Measurements from ENCODE around the gene ATP8B3. TPM values are rescaled to one million over a fixed set of nuclear protein-coding genes. Genes with fewer than 3 reads are reported as not detected.

The ATP8B3 gene
- total RNA-seq, 1 donor from 2014 or later = 0.52 TPM

DNA sequence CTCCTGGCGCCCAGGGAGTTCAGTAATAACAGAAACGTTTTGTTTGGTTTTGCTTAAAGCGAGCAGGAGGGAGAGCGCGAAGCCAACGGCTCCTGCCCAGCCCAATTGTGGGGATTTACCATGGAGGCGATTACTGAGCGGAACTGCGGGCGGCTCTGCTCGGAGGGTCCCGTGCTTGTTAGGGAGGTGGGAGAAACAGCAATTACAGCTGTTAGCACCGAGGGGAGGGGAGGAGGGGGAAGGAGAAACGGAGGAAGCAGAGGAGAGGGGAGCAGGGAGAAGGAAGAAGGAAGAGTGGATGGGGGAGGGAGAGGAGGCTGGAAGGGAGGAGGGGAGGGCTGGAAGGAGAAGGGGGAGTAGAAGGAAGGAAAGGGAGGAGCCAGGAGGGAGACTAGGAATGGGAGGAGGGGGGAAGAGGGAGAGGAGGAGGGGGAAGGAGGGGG is 66.5 kb downstream of the ATP8B3 start:
- no peak overlapping the region for H3K27ac ChIP-seq (ENCODE audit: low read depth, low read length)
- no peak overlapping the region for H3K4me3 ChIP-seq (ENCODE audit: low read length in 3 of 3)
- peaks cover 0 to under 1% (median 0%) of the 10 kb centered on the region in 3 donors for H3K9me3 ChIP-seq (ENCODE audit: control insufficient read depth in 3 of 3, low read length in 3 of 3)
- peaks cover 0 to 13% (median 7%) of the 10 kb centered on the region in 3 donors for H3K4me1 ChIP-seq (ENCODE audit: control insufficient read depth in 3 of 3, insufficient read depth in 3 of 3, low read length in 3 of 3)
- no peak overlapping the region for H3K9ac ChIP-seq (ENCODE audit: low read depth in 1 of 3, low read length in 3 of 3)
- H3K36me3 ChIP-seq (ENCODE audit: control insufficient read depth in 3 of 3, insufficient read depth in 3 of 3, low read length in 3 of 3) = no peaks in the 10 kb centered on the region
- H3K27me3 ChIP-seq (ENCODE audit: control insufficient read depth in 3 of 3, insufficient read depth in 3 of 3, low read length in 3 of 3) = peaks cover 62 to 76% (median 67%) of the 10 kb centered on the region in 3 donors

- Histone ChIP-seq H3K9me3 (ENCODE audit: control insufficient read depth in 3 of 3, low read length in 3 of 3) (peaks cover 0 to 5% (median 3%) of the 10 kb centered on the region in 3 donors), H3K27me3 (ENCODE audit: control insufficient read depth in 3 of 3, insufficient read depth in 3 of 3, low read length in 3 of 3) (peaks cover 62 to 70% (median 67%) of the 10 kb centered on the region in 3 donors), H3K36me3 (ENCODE audit: control insufficient read depth in 3 of 3, insufficient read depth in 3 of 3, low read length in 3 of 3) (no peaks in the 10 kb centered on the region), H3K9ac (ENCODE audit: low read depth in 1 of 3, low read length in 3 of 3) (no peak overlapping the region), H3K4me1 (ENCODE audit: control insufficient read depth in 3 of 3, insufficient read depth in 3 of 3, low read length in 3 of 3) (peaks cover 0 to 9% (median 5%) of the 10 kb centered on the region in 3 donors), H3K27ac (ENCODE audit: low read depth, low read length) (no peak overlapping the region), H3K4me3 (ENCODE audit: low read length in 3 of 3) (no peak overlapping the region)
Measured at GRCh38 chr19:1744822-1745563, 67.1 kb downstream of the ATP8B3 start.

GRCh38 chr19:1744133-1744665 is 67.9 kb downstream of the ATP8B3 start:
- Histone ChIP-seq H3K36me3 (ENCODE audit: control insufficient read depth in 3 of 3, insufficient read depth in 3 of 3, low read length in 3 of 3) (no peaks in the 10 kb centered on the region), H3K9me3 (ENCODE audit: control insufficient read depth in 3 of 3, low read length in 3 of 3) (peaks cover 0 to 7% (median 5%) of the 10 kb centered on the region in 3 donors), H3K4me3 (ENCODE audit: low read length in 3 of 3) (no peak overlapping the region), H3K4me1 (ENCODE audit: control insufficient read depth in 3 of 3, insufficient read depth in 3 of 3, low read length in 3 of 3) (peaks cover 0 to 6% (median 2%) of the 10 kb centered on the region in 3 donors), H3K27ac (ENCODE audit: low read depth, low read length) (no peak overlapping the region), H3K27me3 (ENCODE audit: control insufficient read depth in 3 of 3, insufficient read depth in 3 of 3, low read length in 3 of 3) (peaks cover 56 to 64% (median 62%) of the 10 kb centered on the region in 3 donors), H3K9ac (ENCODE audit: low read depth in 1 of 3, low read length in 3 of 3) (no peak overlapping the region)

- no peaks in the 10 kb centered on the region for H3K4me1 ChIP-seq (ENCODE audit: control insufficient read depth in 3 of 3, insufficient read depth in 3 of 3, low read length in 3 of 3)
- H3K9me3 ChIP-seq (ENCODE audit: control insufficient read depth in 3 of 3, low read length in 3 of 3) = peaks cover 0 to 7% (median 5%) of the 10 kb centered on the region in 3 donors
- no peak overlapping the region for H3K9ac ChIP-seq (ENCODE audit: low read depth in 1 of 3, low read length in 3 of 3)
- H3K27ac ChIP-seq (ENCODE audit: low read depth, low read length) = no peak overlapping the region
- peaks cover 47 to 59% (median 54%) of the 10 kb centered on the region in 3 donors for H3K27me3 ChIP-seq (ENCODE audit: control insufficient read depth in 3 of 3, insufficient read depth in 3 of 3, low read length in 3 of 3)
- no peaks in the 10 kb centered on the region for H3K36me3 ChIP-seq (ENCODE audit: control insufficient read depth in 3 of 3, insufficient read depth in 3 of 3, low read length in 3 of 3)
- no peak overlapping the region for H3K4me3 ChIP-seq (ENCODE audit: low read length in 3 of 3)
Measured at GRCh38 chr19:1742989-1743696, 68.9 kb downstream of the ATP8B3 start.

GRCh38 chr19:1739960-1740629 is 72.0 kb downstream of the ATP8B3 start:
- Histone ChIP-seq H3K4me1 (ENCODE audit: control insufficient read depth in 3 of 3, insufficient read depth in 3 of 3, low read length in 3 of 3) (no peaks in the 10 kb centered on the region), H3K27ac (ENCODE audit: low read depth, low read length) (no peak overlapping the region), H3K27me3 (ENCODE audit: control insufficient read depth in 3 of 3, insufficient read depth in 3 of 3, low read length in 3 of 3) (peaks cover 37 to 61% (median 52%) of the 10 kb centered on the region in 3 donors), H3K9ac (ENCODE audit: low read depth in 1 of 3, low read length in 3 of 3) (no peak overlapping the region), H3K36me3 (ENCODE audit: control insufficient read depth in 3 of 3, insufficient read depth in 3 of 3, low read length in 3 of 3) (no peaks in the 10 kb centered on the region), H3K9me3 (ENCODE audit: control insufficient read depth in 3 of 3, low read length in 3 of 3) (peaks cover 0 to 7% (median 5%) of the 10 kb centered on the region in 3 donors), H3K4me3 (ENCODE audit: low read length in 3 of 3) (no peak overlapping the region)

- peaks cover 0 to 7% (median 5%) of the 10 kb centered on the region in 3 donors for H3K9me3 ChIP-seq (ENCODE audit: control insufficient read depth in 3 of 3, low read length in 3 of 3)
- no peaks in the 10 kb centered on the region for H3K4me1 ChIP-seq (ENCODE audit: control insufficient read depth in 3 of 3, insufficient read depth in 3 of 3, low read length in 3 of 3)
- H3K27ac ChIP-seq (ENCODE audit: low read depth, low read length) = no peak overlapping the region
- peaks cover 39 to 63% (median 53%) of the 10 kb centered on the region in 3 donors for H3K27me3 ChIP-seq (ENCODE audit: control insufficient read depth in 3 of 3, insufficient read depth in 3 of 3, low read length in 3 of 3)
- H3K36me3 ChIP-seq (ENCODE audit: control insufficient read depth in 3 of 3, insufficient read depth in 3 of 3, low read length in 3 of 3) = no peaks in the 10 kb centered on the region
- H3K4me3 ChIP-seq (ENCODE audit: low read length in 3 of 3) = no peak overlapping the region
- H3K9ac ChIP-seq (ENCODE audit: low read depth in 1 of 3, low read length in 3 of 3) = no peak overlapping the region
Measured at GRCh38 chr19:1736927-1737326, 75.1 kb downstream of the ATP8B3 start.

DNA sequence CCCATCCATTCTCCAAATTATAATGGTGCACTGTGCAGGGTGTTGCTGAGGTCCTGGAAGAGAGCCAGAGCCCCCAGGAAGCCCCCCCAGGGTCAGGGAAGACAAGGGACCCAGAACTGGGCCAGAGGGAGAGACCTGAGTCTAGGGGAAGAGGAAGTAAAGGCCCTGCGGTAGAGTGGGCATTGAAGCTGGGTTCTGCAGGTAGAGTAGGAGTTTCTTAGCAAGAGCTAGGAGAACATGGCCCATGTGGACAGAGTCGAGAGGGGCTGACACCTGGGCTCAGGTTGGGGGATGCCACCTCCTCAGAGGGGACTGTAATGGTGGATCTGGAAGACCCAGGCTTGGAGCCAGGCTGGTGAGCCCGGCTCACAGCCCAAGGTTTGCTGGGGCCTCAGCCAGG is 75.8 kb downstream of the ATP8B3 start:
- no peak overlapping the region for H3K9ac ChIP-seq (ENCODE audit: low read depth in 1 of 3, low read length in 3 of 3)
- peaks cover 0 to 7% (median 5%) of the 10 kb centered on the region in 3 donors for H3K9me3 ChIP-seq (ENCODE audit: control insufficient read depth in 3 of 3, low read length in 3 of 3)
- H3K27me3 ChIP-seq (ENCODE audit: control insufficient read depth in 3 of 3, insufficient read depth in 3 of 3, low read length in 3 of 3) = peaks cover 42 to 68% (median 51%) of the 10 kb centered on the region in 3 donors
- no peak overlapping the region for H3K27ac ChIP-seq (ENCODE audit: low read depth, low read length)
- H3K36me3 ChIP-seq (ENCODE audit: control insufficient read depth in 3 of 3, insufficient read depth in 3 of 3, low read length in 3 of 3) = no peaks in the 10 kb centered on the region
- H3K4me3 ChIP-seq (ENCODE audit: low read length in 3 of 3) = no peak overlapping the region
- no peaks in the 10 kb centered on the region for H3K4me1 ChIP-seq (ENCODE audit: control insufficient read depth in 3 of 3, insufficient read depth in 3 of 3, low read length in 3 of 3)

- H3K27me3 ChIP-seq (ENCODE audit: control insufficient read depth in 3 of 3, insufficient read depth in 3 of 3, low read length in 3 of 3) = peaks cover 41 to 73% (median 58%) of the 10 kb centered on the region in 3 donors
- H3K9me3 ChIP-seq (ENCODE audit: control insufficient read depth in 3 of 3, low read length in 3 of 3) = no peaks in the 10 kb centered on the region
- H3K4me1 ChIP-seq (ENCODE audit: control insufficient read depth in 3 of 3, insufficient read depth in 3 of 3, low read length in 3 of 3) = no peaks in the 10 kb centered on the region
- no peaks in the 10 kb centered on the region for H3K36me3 ChIP-seq (ENCODE audit: control insufficient read depth in 3 of 3, insufficient read depth in 3 of 3, low read length in 3 of 3)
- no peak overlapping the region for H3K4me3 ChIP-seq (ENCODE audit: low read length in 3 of 3)
- H3K27ac ChIP-seq (ENCODE audit: low read depth, low read length) = no peak overlapping the region
- no peak overlapping the region for H3K9ac ChIP-seq (ENCODE audit: low read depth in 1 of 3, low read length in 3 of 3)
Measured at GRCh38 chr19:1734321-1734966, 77.6 kb downstream of the ATP8B3 start.

Measured in skeletal muscle tissue (tissue), 4 donors.